GM18508 (cell line): ENCODE results near the gene PARD3B.

Experiments
- ATAC-seq: cut with Tn5 transposase; IDR thresholded peaks from one replicate; pipeline ENCODE4 v1.9.1; 2021; ENCODE audit warnings: moderate number of reproducible peaks; ENCODE audit not compliant: insufficient read depth, unreplicated experiment

PARD3B gene

GRCh38 chr2:205593891-205594290 is 1048.6 kb downstream of the PARD3B start:
- ATAC-seq = no peak

GRCh38 chr2:205596581-205596980 is 1051.3 kb downstream of the PARD3B start:
- ATAC-seq = no peak

GRCh38 chr2:205605638-205606304 is 1060.5 kb downstream of the PARD3B start:
- ATAC-seq = no peak

GRCh38 chr2:205607146-205607545 is 1061.9 kb downstream of the PARD3B start:
- no peak for ATAC-seq

GRCh38 chr2:205609113-205609512 is 1063.8 kb downstream of the PARD3B start:
- ATAC-seq = no peak

- no peak for ATAC-seq
These were observed 1065.2 kb downstream of the PARD3B start for GRCh38 chr2:205610437-205610836.

GRCh38 chr2:205612636-205613035 is 1067.4 kb downstream of the PARD3B start:
- no peak for ATAC-seq

- no peak for ATAC-seq
These were observed 1068.8 kb downstream of the PARD3B start for GRCh38 chr2:205613970-205614559.

- ATAC-seq = no peak
These were observed 1069.7 kb downstream of the PARD3B start for GRCh38 chr2:205614965-205615364.

GRCh38 chr2:205617905-205618304 is 1072.6 kb downstream of the PARD3B start:
- ATAC-seq = no peak

- no peak for ATAC-seq
These were observed 1074.3 kb downstream of the PARD3B start for GRCh38 chr2:205619600-205619999.

GRCh38 chr2:205627085-205627484 is 1081.8 kb downstream of the PARD3B start:
- no peak for ATAC-seq

- ATAC-seq = no peak
These were observed 1083.1 kb downstream of the PARD3B start for GRCh38 chr2:205628422-205628821.

- ATAC-seq = no peak
These were observed 1084.0 kb downstream of the PARD3B start for GRCh38 chr2:205629091-205629776.

GRCh38 chr2:205633994-205634393 is 1088.7 kb downstream of the PARD3B start:
- no peak for ATAC-seq

GRCh38 chr2:205636549-205637319 is 1091.5 kb downstream of the PARD3B start:
- no peak for ATAC-seq

- ATAC-seq = no peak
These were observed 1092.0 kb downstream of the PARD3B start for GRCh38 chr2:205637320-205637602.

GRCh38 chr2:205637779-205638503 is 1092.7 kb downstream of the PARD3B start:
- no peak for ATAC-seq

- peak; percentile 70 for ATAC-seq
These were observed 1095.4 kb downstream of the PARD3B start for GRCh38 chr2:205640716-205641115.

GRCh38 chr2:205642599-205643356 is 1097.5 kb downstream of the PARD3B start:
- no peak for ATAC-seq
